Measurements from ENCODE around the gene CCNDBP1.
"Not testable (repeated sequence)": the region's sequence is repeated elsewhere in the genome, so short reads cannot be mapped to it uniquely, and the experiment has no call there.

- TF ChIP-seq, protein P1, sequence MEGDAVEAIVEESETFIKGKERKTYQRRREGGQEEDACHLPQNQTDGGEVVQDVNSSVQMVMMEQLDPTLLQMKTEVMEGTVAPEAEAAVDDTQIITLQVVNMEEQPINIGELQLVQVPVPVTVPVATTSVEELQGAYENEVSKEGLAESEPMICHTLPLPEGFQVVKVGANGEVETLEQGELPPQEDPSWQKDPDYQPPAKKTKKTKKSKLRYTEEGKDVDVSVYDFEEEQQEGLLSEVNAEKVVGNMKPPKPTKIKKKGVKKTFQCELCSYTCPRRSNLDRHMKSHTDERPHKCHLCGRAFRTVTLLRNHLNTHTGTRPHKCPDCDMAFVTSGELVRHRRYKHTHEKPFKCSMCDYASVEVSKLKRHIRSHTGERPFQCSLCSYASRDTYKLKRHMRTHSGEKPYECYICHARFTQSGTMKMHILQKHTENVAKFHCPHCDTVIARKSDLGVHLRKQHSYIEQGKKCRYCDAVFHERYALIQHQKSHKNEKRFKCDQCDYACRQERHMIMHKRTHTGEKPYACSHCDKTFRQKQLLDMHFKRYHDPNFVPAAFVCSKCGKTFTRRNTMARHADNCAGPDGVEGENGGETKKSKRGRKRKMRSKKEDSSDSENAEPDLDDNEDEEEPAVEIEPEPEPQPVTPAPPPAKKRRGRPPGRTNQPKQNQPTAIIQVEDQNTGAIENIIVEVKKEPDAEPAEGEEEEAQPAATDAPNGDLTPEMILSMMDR (IDR thresholded peaks at IDR 0.05 in 8 of 11, conservative IDR thresholded peaks at IDR 0.05 in 3 of 11) = not testable (repeated sequence)
- TF ChIP-seq POLR2AphosphoS5 (IDR thresholded peaks at IDR 0.05) = peak in 2 of 3 donors; percentile 7 to 43
- not testable (repeated sequence) for TF ChIP-seq POLR2A (IDR thresholded peaks at IDR 0.05)
Observed at GRCh38 chr15:43198556-43198955, 13.4 kb downstream of the CCNDBP1 start.
